Keratinocyte (primary cell): ENCODE measurements around the gene SMU1. TPM values are rescaled to one million over a fixed set of nuclear protein-coding genes. Genes with fewer than 3 reads are reported as not detected.
A peak's percentile ranks its signal among the peaks of the same experiment; 100 is the strongest.

Experiments used
- DNase-seq: peaks from one replicate; pipeline ENCODE4 v3.0.0-alpha.2; 2011; ENCODE audit warnings: low read depth, missing footprints, low spot score
- FAIRE-seq: peaks from 2 replicates; lab custom pipeline; 2011; peaks lifted over from hg19 to GRCh38; lab: Jason Lieb, UNC
- H2AFZ ChIP-seq: 2 replicates; pipeline ENCODE4 v1.6.0; 2012; ENCODE audit warnings: low read length, control low read depth, inconsistent platforms; ENCODE audit not compliant: control insufficient read depth
- H3K27ac ChIP-seq: 2 replicates; pipeline ENCODE4 v1.5.1; 2011; ENCODE audit warnings: low read length; ENCODE audit not compliant: control insufficient read depth, insufficient read depth
- H3K27me3 ChIP-seq: 3 replicates; pipeline ENCODE4 v1.6.0; 2011; ENCODE audit warnings: low read length; ENCODE audit not compliant: control insufficient read depth, insufficient read depth; ENCODE audit errors: extremely low read depth
- H3K36me3 ChIP-seq, 2 experiments: 2 replicates in 1 of 2; 3 replicates in 1 of 2; pipeline ENCODE4 v1.5.1; 2011; ENCODE audit warnings: low read length in 2 of 2, mild to moderate bottlenecking in 1 of 2; ENCODE audit not compliant: control insufficient read depth in 2 of 2, insufficient read depth in 2 of 2; ENCODE audit errors: extremely low read depth in 1 of 2
- H3K4me1 ChIP-seq: 3 replicates; pipeline ENCODE4 v1.5.1; 2011; ENCODE audit warnings: low read length; ENCODE audit not compliant: control insufficient read depth, insufficient read depth; ENCODE audit errors: extremely low read depth
- H3K4me2 ChIP-seq: 3 replicates; pipeline ENCODE4 v1.6.0; 2011; ENCODE audit warnings: low read depth, low read length; ENCODE audit not compliant: control insufficient read depth, insufficient read depth; ENCODE audit errors: extremely low read depth
- H3K4me3 ChIP-seq, 3 experiments: fragments of 200-600 bp in 1 of 3; sonication (generic) in 1 of 3; 2 replicates in 2 of 3; 3 replicates in 1 of 3; pipeline ENCODE4 v1.5.1; 2011 to 2016; ENCODE audit warnings: low read length in 3 of 3, mild to moderate bottlenecking in 3 of 3, control low read depth in 2 of 3, inconsistent platforms in 1 of 3, low read depth in 1 of 3, mixed read lengths in 1 of 3, mixed run types in 1 of 3, moderate library complexity in 1 of 3; ENCODE audit not compliant: control insufficient read depth in 2 of 3, insufficient read depth in 2 of 3; ENCODE audit errors: extremely low read depth in 1 of 3
- H3K79me2 ChIP-seq: 2 replicates; pipeline ENCODE4 v1.6.0; 2012; ENCODE audit warnings: low read length; ENCODE audit not compliant: control insufficient read depth, insufficient read depth
- H3K9ac ChIP-seq: 3 replicates; pipeline ENCODE4 v1.6.0; 2011; ENCODE audit warnings: low read length; ENCODE audit not compliant: control insufficient read depth, insufficient read depth; ENCODE audit errors: extremely low read depth
- H3K9me1 ChIP-seq: 3 replicates; pipeline ENCODE4 v1.6.0; 2011; ENCODE audit warnings: low read length; ENCODE audit not compliant: control insufficient read depth, insufficient read depth; ENCODE audit errors: extremely low read depth
- H3K9me3 ChIP-seq: 2 replicates; pipeline ENCODE4 v1.5.1; 2012; ENCODE audit warnings: low read depth, low read length; ENCODE audit not compliant: control insufficient read depth
- H4K20me1 ChIP-seq: 3 replicates; pipeline ENCODE4 v1.6.0; 2011; ENCODE audit warnings: low read length; ENCODE audit not compliant: control insufficient read depth, insufficient read depth; ENCODE audit errors: extremely low read depth
- CTCF ChIP-seq, 3 experiments: IDR thresholded peaks in 1 of 3; conservative IDR thresholded peaks in 1 of 3; optimal IDR thresholded peaks in 1 of 3; 2 replicates in 2 of 3; 3 replicates in 1 of 3; pipeline versions ENCODE3 to v1.5.1; 2011; ENCODE audit warnings: low read length in 3 of 3, mild to moderate bottlenecking in 3 of 3, moderate library complexity in 2 of 3, control low read depth in 1 of 3, inconsistent platforms in 1 of 3; ENCODE audit not compliant: insufficient read depth in 2 of 3; ENCODE audit errors: extremely low read depth in 1 of 3
- EZH2 ChIP-seq: IDR thresholded peaks from one replicate; pipeline ENCODE4 v1.6.1; 2012; ENCODE audit warnings: inconsistent platforms, mild to moderate bottlenecking, low read length, moderate library complexity
- dilution Hi-C: fragments of 300-500 bp; cut with MboI; formaldehyde crosslinking; loops from one replicate; pipeline ENCODE4 v1.7.0; 2020; ENCODE audit warnings: low sequenced_read_pairs; ENCODE audit not compliant: extremely low pct_ligation_motif_present
- polyA plus RNA-seq, 5 experiments: library from polyadenylated mRNA; depleted of rRNA in 3 of 5; stranded (reverse) in 3 of 5; stranded (forward) in 1 of 5; unstranded in 1 of 5; fragments of >200 nt; gene quantifications; 1 replicate in 1 of 5; 2 replicates in 3 of 5; 3 replicates in 1 of 5; pipeline versions ENCODE4 v1.2.1 to v1.2.3, GENCODE V29; 2011 to 2012; ENCODE audit warnings: missing spikeins in 2 of 5, low read depth in 1 of 5, low replicate concordance in 1 of 5

SMU1 gene
- polyA plus RNA-seq, 1 donor (not counting 4 experiments of a cell fraction or from before 2014, with no cell fraction given), result 20.3 TPM

DNA sequence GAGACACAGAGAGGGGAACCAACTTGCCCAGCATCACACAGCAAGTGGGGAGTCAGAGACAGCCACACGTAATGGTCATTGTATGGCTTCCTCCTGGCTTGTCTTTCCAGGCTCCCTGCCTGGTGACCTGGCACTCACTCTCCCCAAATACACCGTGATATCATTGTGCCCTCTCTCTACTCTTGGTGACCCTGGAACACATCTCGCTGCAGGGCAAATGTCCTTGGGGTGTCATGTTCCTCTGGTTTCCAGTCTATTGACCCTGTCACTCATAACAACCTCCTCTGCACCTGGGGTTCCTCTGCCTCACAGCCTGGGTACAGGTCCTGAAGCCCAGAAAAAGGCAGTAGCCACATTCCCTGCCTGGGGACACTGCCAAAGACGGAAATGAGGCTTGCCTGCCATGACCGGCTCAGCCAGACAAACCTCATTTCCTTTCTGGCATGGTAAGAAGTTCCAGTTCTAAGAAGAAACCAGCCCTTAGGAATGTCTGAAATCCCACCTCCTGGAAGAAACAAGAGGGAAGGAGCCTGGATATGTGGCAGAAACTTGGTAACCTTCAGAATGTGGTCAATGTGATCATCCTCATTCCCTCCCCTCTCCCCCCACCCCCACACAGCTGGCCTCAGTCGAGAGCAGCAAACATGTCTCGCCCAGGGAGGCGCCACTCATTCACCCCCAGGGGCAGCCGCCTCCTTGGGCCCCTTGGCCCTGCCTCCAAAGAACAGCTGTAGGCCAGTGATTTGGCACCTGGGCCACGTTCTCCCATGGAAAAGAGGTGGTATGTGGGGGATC, 30.6 kb upstream of the SMU1 start:
- H3K9me3 ChIP-seq, result no peaks in the 10 kb centered on the region
- peaks cover 5% of the 10 kb centered on the region in 2 experiments for H3K36me3 ChIP-seq
- DNase-seq (no peak), FAIRE-seq (peak; percentile 83)
- H3K27me3 ChIP-seq, result no peaks in the 10 kb centered on the region
- TF ChIP-seq CTCF (optimal IDR thresholded peaks at IDR 0.05 in 1 of 3, IDR thresholded peaks at IDR 0.05 in 1 of 3, conservative IDR thresholded peaks at IDR 0.05 in 1 of 3; ENCODE audit: extremely low read depth in 1 of 3, insufficient read depth in 2 of 3, low read length in 3 of 3) (no peak), EZH2 (no peak)
- peak overlapping the region; percentile 49 for H3K27ac ChIP-seq
- no peak overlapping the region for H3K4me3 ChIP-seq
- peak overlapping the region; percentile 47 for H2AFZ ChIP-seq
- peaks cover 24% of the 10 kb centered on the region for H3K4me1 ChIP-seq
- dilution Hi-C loops, result no loop called here
- no peaks in the 10 kb centered on the region for H3K9me1 ChIP-seq
- no peaks in the 10 kb centered on the region for H4K20me1 ChIP-seq
- peak overlapping the region; percentile 39 for H3K9ac ChIP-seq
- H3K79me2 ChIP-seq, result no peaks in the 10 kb centered on the region
- H3K4me2 ChIP-seq, result peak overlapping the region; percentile 56

GRCh38 chr9:33106372-33106771, 29.9 kb upstream of the SMU1 start:
- dilution Hi-C loops, result no loop called here
- TF ChIP-seq EZH2 (no peak), CTCF (optimal IDR thresholded peaks at IDR 0.05 in 1 of 3, IDR thresholded peaks at IDR 0.05 in 1 of 3, conservative IDR thresholded peaks at IDR 0.05 in 1 of 3; ENCODE audit: extremely low read depth in 1 of 3, insufficient read depth in 2 of 3, low read length in 3 of 3) (peak in 1 of 3 experiments; percentile 20)
- no peak overlapping the region for H2AFZ ChIP-seq
- no peaks in the 10 kb centered on the region for H4K20me1 ChIP-seq
- peaks cover 3% of the 10 kb centered on the region in 2 experiments for H3K36me3 ChIP-seq
- peaks cover 31% of the 10 kb centered on the region for H3K4me1 ChIP-seq
- no peak overlapping the region for H3K9ac ChIP-seq
- FAIRE-seq, result no peak
- H3K27ac ChIP-seq, result peak overlapping the region; percentile 49
- H3K79me2 ChIP-seq, result no peaks in the 10 kb centered on the region
- H3K9me1 ChIP-seq, result no peaks in the 10 kb centered on the region
- no peak overlapping the region for H3K4me3 ChIP-seq
- H3K9me3 ChIP-seq, result no peaks in the 10 kb centered on the region
- DNase-seq, result no peak
- no peak overlapping the region for H3K4me2 ChIP-seq
- H3K27me3 ChIP-seq, result no peaks in the 10 kb centered on the region
